ENCODE data around the gene VMAC.

- TF ChIP-seq CTCF (IDR thresholded peaks at IDR 0.05; ENCODE audit: low read depth, low read length) (no peak), EZH2phosphoT487 (IDR thresholded peaks at IDR 0.05; ENCODE audit: low read depth) (no peak)
These were observed 37.0 kb downstream of the VMAC start for GRCh38 chr19:5941673-5942072.

All from OCI-LY3 (cell line).